Body of pancreas (tissue), 4 donors: ENCODE data around the gene PPP1R7. TPM values are rescaled to one million over a fixed set of nuclear protein-coding genes. Genes with fewer than 3 reads are reported as not detected.

Source experiments
- ATAC-seq: fragments of 150-250 bp; one replicate; pipeline ENCODE4 v1.9.1; 2016
- DNase-seq, 4 donors: peaks; one replicate each; pipeline ENCODE4 v3.0.0-alpha.2; 2019
- H3K27ac ChIP-seq, 4 donors: fragments of 200-600 bp; sonication (generic); 1 replicate in 3 of 4; 2 replicates in 1 of 4; pipeline versions ENCODE4 v1.5.1 to v1.6.1; 2016 to 2019; ENCODE audit warnings: mild to moderate bottlenecking in 1 of 4, mixed read lengths in 1 of 4, moderate library complexity in 1 of 4
- H3K27me3 ChIP-seq, 2 donors: fragments of 200-600 bp; sonication (generic); one replicate each; pipeline ENCODE4 v1.6.0; 2016; ENCODE audit warnings: mild to moderate bottlenecking in 1 of 2
- H3K36me3 ChIP-seq, 2 donors: fragments of 200-600 bp; sonication (generic); replicated peaks in 1 of 2; 2 replicates each; pipeline ENCODE4 v1.5.1; 2016; ENCODE audit warnings: low read depth in 2 of 2; ENCODE audit not compliant: insufficient read depth in 1 of 2
- H3K4me1 ChIP-seq: fragments of 200-600 bp; sonication (generic); one replicate; pipeline ENCODE4 v1.6.0; 2016
- H3K4me3 ChIP-seq, 2 donors: fragments of 200-600 bp; sonication (generic); 1 replicate in 1 of 2; 2 replicates in 1 of 2; pipeline ENCODE4 v1.5.1; 2016 to 2019
- H3K9me3 ChIP-seq, 3 donors: fragments of 200-600 bp; sonication (generic); 1 replicate in 2 of 3; 2 replicates in 1 of 3; pipeline ENCODE4 v1.5.1; 2016
- CTCF ChIP-seq, 7 experiments: fragments of 450-650 bp in 4 of 7; fragments of 200-600 bp in 3 of 7; sonication (generic) in 3 of 7; IDR thresholded peaks; one replicate each; pipeline ENCODE4 v1.5.1; 2016 to 2019; ENCODE audit warnings: antibody characterized with exemption in 7 of 7
- POLR2A ChIP-seq, 3 donors: fragments of 450-650 bp; IDR thresholded peaks; one replicate each; pipeline ENCODE4 v1.6.1; 2016; ENCODE audit warnings: antibody characterized with exemption in 3 of 3, mild to moderate bottlenecking in 2 of 3
- WGBS, 2 donors: methylation state at CpG; one replicate each; pipeline ENCODE4 v1.1.5; 2017; 5-methylcytosine and 5-hydroxymethylcytosine counted together
- intact Hi-C: fragments of 100-400 bp; cut with DNase I; formaldehyde crosslinking; loops from one replicate; pipeline ENCODE4 v1.15.1; 2023
- total RNA-seq, 2 donors: library from RNA; depleted of rRNA; stranded (reverse); fragments of >200 nt; gene quantifications; one replicate each; pipeline ENCODE4 v1.1.0, GENCODE V29; 2016

Gene PPP1R7
- total RNA-seq, 2 donors from 2014 or later = 27.0 to 99.4 TPM

DNA sequence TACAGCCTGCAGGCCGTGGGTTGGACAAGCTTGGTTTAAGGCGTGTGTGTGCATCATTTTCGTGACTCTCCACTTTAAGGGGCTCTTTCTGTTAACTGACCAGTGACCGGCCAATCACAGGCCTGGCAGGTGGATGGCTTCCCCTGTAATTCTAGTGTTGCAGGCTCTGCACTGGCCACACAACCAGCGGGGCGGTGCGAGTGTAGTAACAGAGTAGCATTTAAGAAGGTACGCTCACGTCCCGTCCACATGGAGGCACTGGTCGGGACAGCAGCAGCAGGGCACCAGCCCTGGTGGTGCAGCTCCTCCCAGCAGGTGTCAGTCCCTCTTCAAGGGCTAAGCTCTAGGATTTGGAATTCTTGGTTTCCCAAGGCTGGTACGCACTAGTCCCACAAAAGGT is 30.2 kb downstream of the PPP1R7 start:
- Histone ChIP-seq H3K27ac (no peak overlapping the region), H3K9me3 (no peaks in the 10 kb centered on the region), H3K36me3 (peaks cover 0 to 9% of the 10 kb centered on the region in 2 donors), H3K4me1 (no peaks in the 10 kb centered on the region), H3K27me3 (no peaks in the 10 kb centered on the region), H3K4me3 (no peak overlapping the region)
- intact Hi-C loops = no loop called here
- no peak for TF ChIP-seq POLR2A (IDR thresholded peaks at IDR 0.05)
- TF ChIP-seq CTCF (IDR thresholded peaks at IDR 0.05) = no peak
- ATAC-seq = no peak
- 92 to 94% methylated on average over 5 to 12 of the region's 12 CpGs for WGBS, 2 donors
- no peak for DNase-seq

- intact Hi-C loops = no loop called here
- no peak overlapping the region for H3K4me3 ChIP-seq
- no peaks in the 10 kb centered on the region for H3K27me3 ChIP-seq
- no peak overlapping the region for H3K27ac ChIP-seq
- WGBS, 2 donors = 91 to 100% methylated on average over 2 to 3 of the region's 3 CpGs
- H3K4me1 ChIP-seq = no peaks in the 10 kb centered on the region
- TF ChIP-seq POLR2A (IDR thresholded peaks at IDR 0.05) = no peak
- no peak for TF ChIP-seq CTCF (IDR thresholded peaks at IDR 0.05)
- H3K9me3 ChIP-seq = no peaks in the 10 kb centered on the region
- ATAC-seq = no peak
- peaks cover 0 to 7% of the 10 kb centered on the region in 2 donors for H3K36me3 ChIP-seq
- no peak for DNase-seq
These were observed 31.9 kb downstream of the PPP1R7 start for GRCh38 chr2:241182126-241182525.

DNA sequence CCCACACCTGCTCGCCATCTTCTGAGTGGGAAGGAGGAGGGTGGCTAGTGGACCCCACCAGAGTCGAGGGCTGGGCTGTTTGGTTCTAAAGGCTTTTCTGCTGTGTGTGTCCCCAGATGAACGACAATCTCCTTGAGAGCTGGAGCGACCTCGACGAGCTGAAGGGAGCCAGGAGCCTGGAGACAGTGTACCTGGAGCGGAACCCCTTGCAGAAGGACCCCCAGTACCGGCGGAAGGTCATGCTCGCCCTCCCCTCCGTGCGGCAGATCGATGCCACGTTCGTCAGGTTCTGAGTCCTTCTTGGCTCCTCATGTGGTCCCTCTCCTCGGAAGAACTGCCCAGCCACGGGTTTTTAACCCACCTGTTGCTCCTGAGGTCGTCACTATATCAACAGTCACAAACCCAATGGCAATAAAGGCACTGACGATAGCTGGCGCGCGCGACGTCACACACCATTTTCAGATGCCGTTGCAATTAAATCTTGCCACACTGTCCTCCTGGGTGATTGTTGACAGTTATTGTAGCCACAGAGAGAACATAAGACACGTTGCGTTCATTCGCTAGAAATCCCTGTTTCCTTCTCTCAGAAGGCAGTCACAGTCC is 32.4 kb downstream of the PPP1R7 start:
- 91 to 93% methylated on average over 22 to 23 of the region's 28 CpGs for WGBS, 2 donors
- no peaks in the 10 kb centered on the region for H3K4me1 ChIP-seq
- ATAC-seq (no peak), DNase-seq (no peak)
- H3K36me3 ChIP-seq = peaks cover 0 to 7% of the 10 kb centered on the region in 2 donors
- TF ChIP-seq CTCF (IDR thresholded peaks at IDR 0.05) = no peak
- no peak for TF ChIP-seq POLR2A (IDR thresholded peaks at IDR 0.05)
- no peaks in the 10 kb centered on the region for H3K27me3 ChIP-seq
- no peaks in the 10 kb centered on the region for H3K9me3 ChIP-seq
- H3K4me3 ChIP-seq = no peak overlapping the region
- intact Hi-C loops = no loop called here
- H3K27ac ChIP-seq = no peak overlapping the region

DNA sequence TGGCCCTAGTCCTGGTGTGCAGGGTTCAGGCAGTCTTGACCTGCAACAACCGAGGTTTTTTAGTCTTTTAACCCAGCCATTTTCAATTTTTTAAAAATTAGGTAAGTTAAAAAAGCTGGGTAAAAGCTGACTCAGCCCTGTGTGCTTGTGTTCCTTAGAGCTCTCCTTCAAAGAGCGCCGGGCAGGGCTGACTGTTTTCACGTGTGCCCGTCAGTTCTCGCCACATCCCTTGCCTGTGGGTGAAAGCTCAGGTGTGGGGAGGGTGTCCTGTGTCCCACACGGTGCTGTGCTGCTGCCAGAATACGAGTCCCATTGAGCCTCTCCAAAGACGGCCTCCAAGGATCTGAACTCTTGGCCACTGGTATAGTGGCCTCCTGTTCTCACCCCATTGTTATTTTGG is 33.0 kb downstream of the PPP1R7 start:
- WGBS, 2 donors = 85 to 86% methylated on average over 9 of the region's 9 CpGs

More for the DNA sequence above, 33.0 kb downstream of the PPP1R7 start:
- no peaks in the 10 kb centered on the region for H3K9me3 ChIP-seq
- H3K27ac ChIP-seq = no peak overlapping the region
- DNase-seq (no peak), ATAC-seq (no peak)
- no peak for TF ChIP-seq CTCF (IDR thresholded peaks at IDR 0.05)
- no peak for TF ChIP-seq POLR2A (IDR thresholded peaks at IDR 0.05)
- H3K36me3 ChIP-seq = peaks cover 0 to 7% of the 10 kb centered on the region in 2 donors
- H3K4me1 ChIP-seq = no peaks in the 10 kb centered on the region
- no peak overlapping the region for H3K4me3 ChIP-seq
- H3K27me3 ChIP-seq = no peaks in the 10 kb centered on the region
- intact Hi-C loops = no loop called here
